ENCODE measurements around the gene AFTPH. TPM values are rescaled to one million over a fixed set of nuclear protein-coding genes. Genes with fewer than 3 reads are reported as not detected.

Gene AFTPH
- polyA plus RNA-seq, 3 donors = 22.3 to 28.6 (median 28.4) TPM

GRCh38 chr2:64537991-64538390 is 13.9 kb downstream of the AFTPH start:
- no peaks in the 10 kb centered on the region for H3K9me3 ChIP-seq (replicated peaks in 1 of 2; ENCODE audit: control insufficient read depth in 1 of 2, insufficient read depth in 1 of 2, low read length in 2 of 2)
- H3K4me2 ChIP-seq (replicated peaks; ENCODE audit: extremely low read depth, low read length, poor library complexity, severe bottlenecking) = no peak overlapping the region
- DNase-seq = no peak
- H4K20me1 ChIP-seq (ENCODE audit: insufficient read depth, low read length) = peaks cover 100% of the 10 kb centered on the region
- Mint-ChIP-seq H3K4me3 (no peak overlapping the region), H3K36me3 (peaks cover 6 to 12% of the 10 kb centered on the region in 2 donors), H3K27ac (no peak overlapping the region), H3K9me3 (no peaks in the 10 kb centered on the region), H3K4me1 (peaks cover 31% of the 10 kb centered on the region), H3K27me3 (ENCODE audit: low read depth in 3 of 3) (no peaks in the 10 kb centered on the region)
- peaks cover 7 to 15% of the 10 kb centered on the region in 2 donors for H3K4me1 ChIP-seq (ENCODE audit: control insufficient read depth in 1 of 2, insufficient read depth in 2 of 2, low read length in 2 of 2)
- no peak overlapping the region for H3K27ac ChIP-seq (ENCODE audit: low read depth in 1 of 2, low read length in 2 of 2)
- TF ChIP-seq CTCF (IDR thresholded peaks at IDR 0.05) = no peak
- H2AFZ ChIP-seq (ENCODE audit: insufficient read depth, low read depth, low read length, poor library complexity, severe bottlenecking) = no peak overlapping the region
- H3K9ac ChIP-seq (ENCODE audit: insufficient read depth, low read length, poor library complexity, severe bottlenecking) = no peak overlapping the region
- H3K4me3 ChIP-seq (replicated peaks in 1 of 3; ENCODE audit: low read depth in 2 of 3, low read length in 3 of 3) = no peak overlapping the region
- no peaks in the 10 kb centered on the region for H3K27me3 ChIP-seq (ENCODE audit: control insufficient read depth in 2 of 2, insufficient read depth in 2 of 2, low read length in 2 of 2)
- whole genome bisulfite sequencing (ENCODE audit: insufficient coverage) = 100% methylated on average over 1 of the region's 2 CpGs
- H3K79me2 ChIP-seq (ENCODE audit: insufficient read depth, low read length) = peaks cover 100% of the 10 kb centered on the region
- H3K36me3 ChIP-seq (replicated peaks in 1 of 2; ENCODE audit: control insufficient read depth in 1 of 2, insufficient read depth in 2 of 2, low read length in 2 of 2) = no peaks in the 10 kb centered on the region
- intact Hi-C loops (cut with micrococcal nuclease) = no loop called here

- DNase-seq = no peak
- Histone ChIP-seq H3K4me2 (replicated peaks; ENCODE audit: extremely low read depth, low read length, poor library complexity, severe bottlenecking) (no peak overlapping the region), H3K27ac (ENCODE audit: low read depth in 1 of 2, low read length in 2 of 2) (peak overlapping the region in 1 of 2 donors; percentile 12), H3K9me3 (replicated peaks in 1 of 2; ENCODE audit: control insufficient read depth in 1 of 2, insufficient read depth in 1 of 2, low read length in 2 of 2) (no peaks in the 10 kb centered on the region), H3K4me1 (ENCODE audit: control insufficient read depth in 1 of 2, insufficient read depth in 2 of 2, low read length in 2 of 2) (peaks cover 2 to 11% of the 10 kb centered on the region in 2 donors), H3K27me3 (ENCODE audit: control insufficient read depth in 2 of 2, insufficient read depth in 2 of 2, low read length in 2 of 2) (no peaks in the 10 kb centered on the region), H3K4me3 (replicated peaks in 1 of 3; ENCODE audit: low read depth in 2 of 3, low read length in 3 of 3) (no peak overlapping the region), H3K9ac (ENCODE audit: insufficient read depth, low read length, poor library complexity, severe bottlenecking) (no peak overlapping the region), H3K36me3 (replicated peaks in 1 of 2; ENCODE audit: control insufficient read depth in 1 of 2, insufficient read depth in 2 of 2, low read length in 2 of 2) (no peaks in the 10 kb centered on the region), H4K20me1 (ENCODE audit: insufficient read depth, low read length) (peaks cover 100% of the 10 kb centered on the region), H2AFZ (ENCODE audit: insufficient read depth, low read depth, low read length, poor library complexity, severe bottlenecking) (no peak overlapping the region), H3K79me2 (ENCODE audit: insufficient read depth, low read length) (peaks cover 100% of the 10 kb centered on the region)
- Mint-ChIP-seq H3K36me3 (peaks cover 6 to 12% of the 10 kb centered on the region in 2 donors), H3K27ac (peak overlapping the region in 2 of 7 donors; percentile 8 to 21), H3K27me3 (ENCODE audit: low read depth in 3 of 3) (no peaks in the 10 kb centered on the region), H3K4me1 (peaks cover 36% of the 10 kb centered on the region), H3K9me3 (no peaks in the 10 kb centered on the region), H3K4me3 (no peak overlapping the region)
- TF ChIP-seq CTCF (IDR thresholded peaks at IDR 0.05) = no peak
- WGBS (ENCODE audit: insufficient coverage) = 100% methylated on average over 2 of the region's 3 CpGs
- intact Hi-C loops (cut with micrococcal nuclease) = no loop called here
Observed at GRCh38 chr2:64538764-64539433, 14.8 kb downstream of the AFTPH start.
